Measurements from ENCODE around the gene MYO3B.

GRCh38 chr2:170255137-170255536 lies 77.2 kb downstream of the MYO3B start:
- TF ChIP-seq, protein P1, sequence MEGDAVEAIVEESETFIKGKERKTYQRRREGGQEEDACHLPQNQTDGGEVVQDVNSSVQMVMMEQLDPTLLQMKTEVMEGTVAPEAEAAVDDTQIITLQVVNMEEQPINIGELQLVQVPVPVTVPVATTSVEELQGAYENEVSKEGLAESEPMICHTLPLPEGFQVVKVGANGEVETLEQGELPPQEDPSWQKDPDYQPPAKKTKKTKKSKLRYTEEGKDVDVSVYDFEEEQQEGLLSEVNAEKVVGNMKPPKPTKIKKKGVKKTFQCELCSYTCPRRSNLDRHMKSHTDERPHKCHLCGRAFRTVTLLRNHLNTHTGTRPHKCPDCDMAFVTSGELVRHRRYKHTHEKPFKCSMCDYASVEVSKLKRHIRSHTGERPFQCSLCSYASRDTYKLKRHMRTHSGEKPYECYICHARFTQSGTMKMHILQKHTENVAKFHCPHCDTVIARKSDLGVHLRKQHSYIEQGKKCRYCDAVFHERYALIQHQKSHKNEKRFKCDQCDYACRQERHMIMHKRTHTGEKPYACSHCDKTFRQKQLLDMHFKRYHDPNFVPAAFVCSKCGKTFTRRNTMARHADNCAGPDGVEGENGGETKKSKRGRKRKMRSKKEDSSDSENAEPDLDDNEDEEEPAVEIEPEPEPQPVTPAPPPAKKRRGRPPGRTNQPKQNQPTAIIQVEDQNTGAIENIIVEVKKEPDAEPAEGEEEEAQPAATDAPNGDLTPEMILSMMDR (optimal IDR thresholded peaks at IDR 0.05 in 1 of 3, IDR thresholded peaks at IDR 0.05 in 1 of 3, conservative IDR thresholded peaks at IDR 0.05 in 1 of 3; ENCODE audit: extremely low read depth in 1 of 3, insufficient read depth in 2 of 3, low read length in 3 of 3) = no peak
- no peak for TF ChIP-seq EZH2 (IDR thresholded peaks at IDR 0.05; ENCODE audit: low read length)
